T-helper 2 cell treated with Interferon-gamma antibody and Interleukin-4, amounts not matched to agents 5 μg/mL and 100 μg/mL, for 36 hours (primary cell): ENCODE results near the gene DISC1.
"Not testable (repeated sequence)": the region's sequence is repeated elsewhere in the genome, so short reads cannot be mapped to it uniquely, and the experiment has no call there.

ENCODE experiments used
- DNase-seq: peaks from one replicate; pipeline ENCODE4 v3.0.0; 2021; ENCODE audit warnings: low spot score
- H3K27ac Mint-ChIP-seq: one replicate; pipeline ENCODE4 v1.8.0; 2021; ENCODE audit warnings: mild to moderate bottlenecking, mixed read lengths
- H3K27me3 Mint-ChIP-seq: one replicate; pipeline ENCODE4 v1.8.0; 2021; ENCODE audit warnings: low read depth, mixed read lengths
- H3K36me3 Mint-ChIP-seq: one replicate; pipeline ENCODE4 v1.8.0; 2021; ENCODE audit warnings: low read depth, mixed read lengths
- H3K4me1 Mint-ChIP-seq: one replicate; pipeline ENCODE4 v1.8.0; 2021; ENCODE audit warnings: low read depth, mixed read lengths
- H3K4me3 Mint-ChIP-seq: one replicate; pipeline ENCODE4 v1.8.0; 2022; ENCODE audit warnings: mild to moderate bottlenecking, moderate library complexity, mixed read lengths
- H3K9me3 Mint-ChIP-seq: one replicate; pipeline ENCODE4 v1.8.0; 2021; ENCODE audit warnings: mixed read lengths

DISC1 gene

DNA sequence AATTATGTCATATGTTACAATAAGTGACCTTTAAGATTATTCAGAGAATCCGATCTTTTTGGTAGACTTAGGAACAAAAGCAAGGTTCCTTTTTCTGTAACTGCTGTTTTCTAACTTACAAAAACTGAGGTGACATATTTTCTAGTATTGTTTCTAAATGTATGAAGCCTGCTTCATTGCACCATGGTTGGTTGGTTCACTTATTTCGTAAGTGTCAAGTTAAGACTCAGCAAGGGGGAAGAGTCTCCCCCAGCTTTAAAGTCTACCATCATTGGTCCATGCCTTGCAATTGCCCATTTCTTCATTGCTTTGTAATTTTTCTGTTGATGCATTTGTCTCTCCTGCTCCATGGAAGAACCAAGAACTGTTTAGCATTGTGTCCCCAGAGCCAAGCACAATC lies 136.9 kb downstream of the DISC1 start:
- Mint-ChIP-seq H3K4me3 (no peak overlapping the region), H3K36me3 (no peaks in the 10 kb centered on the region), H3K4me1 (no peaks in the 10 kb centered on the region), H3K9me3 (no peaks in the 10 kb centered on the region), H3K27ac (no peak overlapping the region), H3K27me3 (no peaks in the 10 kb centered on the region)
- no peak for DNase-seq

DNA sequence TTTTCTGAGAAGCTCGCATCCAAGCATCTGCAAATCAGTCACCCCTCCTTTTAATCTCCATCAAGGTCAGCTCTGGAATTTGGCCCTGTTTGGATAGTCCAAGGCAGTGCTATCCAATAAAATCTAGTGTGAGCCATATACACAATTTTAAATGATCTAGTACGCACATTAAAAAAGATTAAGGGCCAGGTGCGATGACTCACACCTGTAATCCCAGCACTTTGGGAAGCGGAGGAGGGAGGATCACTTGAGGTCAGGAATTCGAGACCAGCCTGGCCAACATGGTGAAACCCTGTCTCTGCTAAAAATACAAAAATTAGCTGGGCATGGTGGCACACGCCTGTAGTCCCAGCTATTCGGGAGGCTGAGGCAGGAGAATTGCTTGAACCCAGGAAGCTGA lies 139.2 kb downstream of the DISC1 start:
- H3K9me3 Mint-ChIP-seq, H3K27ac Mint-ChIP-seq, DNase-seq, H3K4me1 Mint-ChIP-seq, H3K36me3 Mint-ChIP-seq, H3K4me3 Mint-ChIP-seq, H3K27me3 Mint-ChIP-seq: not testable (repeated sequence)

DNA sequence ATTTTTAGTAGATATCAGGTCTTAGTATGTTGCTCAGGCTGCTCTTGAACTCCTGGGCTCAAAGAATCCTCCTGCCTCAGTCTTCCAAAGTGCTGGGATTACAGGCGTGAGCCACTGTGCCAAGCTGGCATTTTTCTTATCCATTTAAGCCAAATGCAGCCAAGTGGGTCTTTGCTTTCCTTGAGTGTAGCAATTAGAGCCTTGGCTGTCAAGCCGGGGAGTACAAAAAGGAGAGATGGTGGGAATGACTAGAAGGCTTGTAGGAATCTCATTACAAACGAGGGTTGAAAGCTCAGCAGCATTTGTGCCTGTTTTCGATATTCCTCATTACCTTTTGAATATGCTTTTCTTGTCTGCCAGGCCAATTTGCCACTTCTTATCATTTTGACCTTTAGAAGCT lies 140.9 kb downstream of the DISC1 start:
- no peaks in the 10 kb centered on the region for H3K4me1 Mint-ChIP-seq
- no peak overlapping the region for H3K4me3 Mint-ChIP-seq
- H3K36me3 Mint-ChIP-seq, result no peaks in the 10 kb centered on the region
- no peak for DNase-seq
- H3K9me3 Mint-ChIP-seq, result no peaks in the 10 kb centered on the region
- H3K27ac Mint-ChIP-seq, result no peak overlapping the region
- no peaks in the 10 kb centered on the region for H3K27me3 Mint-ChIP-seq

DNA sequence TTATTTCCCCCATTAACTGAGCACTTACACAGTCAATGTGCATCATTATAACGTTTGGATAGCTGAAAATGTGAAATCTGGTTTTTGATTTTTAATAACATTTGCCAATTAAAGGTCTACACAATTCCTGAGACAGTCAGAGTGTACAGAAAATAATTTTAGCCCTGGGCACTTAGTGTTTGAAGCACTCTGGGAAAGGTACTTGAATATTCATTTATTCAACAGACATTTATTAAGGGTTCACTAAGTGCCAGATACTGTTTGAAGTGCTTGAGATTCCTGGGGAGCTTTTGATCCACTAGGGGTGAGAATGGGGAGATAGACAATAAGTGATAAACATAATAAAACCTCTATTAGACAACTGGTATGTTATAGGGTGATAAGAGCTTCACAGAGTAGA lies 141.8 kb downstream of the DISC1 start:
- H3K4me1 Mint-ChIP-seq, result no peaks in the 10 kb centered on the region
- H3K9me3 Mint-ChIP-seq, result no peaks in the 10 kb centered on the region
- no peak overlapping the region for H3K4me3 Mint-ChIP-seq
- H3K36me3 Mint-ChIP-seq, result no peaks in the 10 kb centered on the region
- DNase-seq, result no peak
- no peak overlapping the region for H3K27ac Mint-ChIP-seq
- no peaks in the 10 kb centered on the region for H3K27me3 Mint-ChIP-seq

DNA sequence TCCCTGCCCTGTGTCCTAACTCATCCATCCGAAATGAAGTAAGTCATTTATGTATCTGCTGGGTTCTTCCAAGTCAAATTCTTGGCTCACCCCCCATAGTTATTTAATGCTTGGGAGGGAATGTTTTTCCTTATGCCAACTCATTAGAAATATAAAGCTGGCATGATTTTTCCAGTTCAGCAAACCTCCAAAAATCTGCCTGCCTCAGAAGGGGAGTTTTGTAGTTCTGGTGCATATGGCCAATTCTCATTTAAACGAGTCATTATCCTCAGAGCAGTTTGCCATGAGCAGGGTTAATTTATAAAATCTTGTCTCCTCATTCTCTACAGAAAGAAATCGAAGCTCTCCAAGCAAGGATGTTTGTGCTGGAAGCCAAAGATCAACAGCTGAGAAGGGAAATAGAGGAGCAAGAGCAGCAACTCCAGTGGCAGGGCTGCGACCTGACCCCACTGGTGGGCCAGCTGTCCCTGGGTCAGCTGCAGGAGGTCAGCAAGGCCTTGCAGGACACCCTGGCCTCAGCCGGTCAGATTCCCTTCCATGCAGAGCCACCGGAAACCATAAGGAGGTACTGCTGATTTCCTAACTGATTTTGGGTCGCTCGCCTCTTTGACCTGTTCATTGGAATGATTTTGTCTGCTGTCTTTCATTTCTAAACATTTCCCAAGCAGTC lies 144.1 kb downstream of the DISC1 start:
- H3K9me3 Mint-ChIP-seq, result no peaks in the 10 kb centered on the region

DNA sequence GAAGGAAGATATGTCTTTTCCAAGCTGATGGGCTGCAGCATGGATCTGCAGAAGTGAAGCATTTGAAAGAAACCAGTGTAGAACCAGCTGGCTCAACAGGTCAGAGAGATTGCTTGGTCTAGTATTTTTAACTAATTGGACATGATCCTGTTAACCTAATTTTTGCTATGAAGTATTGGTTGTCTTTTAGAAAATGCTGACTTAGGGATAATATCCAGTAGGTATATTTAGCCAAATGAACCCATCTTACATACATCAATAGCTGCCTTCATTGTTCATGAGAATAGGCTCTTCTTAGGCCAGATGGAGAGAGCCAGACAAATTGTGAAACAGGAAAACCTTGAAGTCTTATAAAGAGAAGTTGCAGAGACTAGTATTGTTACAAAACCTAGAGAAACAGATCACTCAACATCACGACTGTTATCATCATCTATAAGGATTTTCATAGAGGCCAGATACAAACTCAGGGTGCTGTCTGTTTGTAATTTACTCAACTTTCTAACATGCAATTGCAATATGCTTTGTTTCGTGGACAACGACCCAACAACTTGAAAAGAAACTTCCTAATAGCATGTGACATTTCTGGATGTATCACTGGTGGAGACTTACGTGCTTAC lies 148.2 kb downstream of the DISC1 start:
- no peaks in the 10 kb centered on the region for H3K36me3 Mint-ChIP-seq

More for the DNA sequence above, 144.1 kb downstream of the DISC1 start:
- Mint-ChIP-seq H3K4me3 (no peak overlapping the region), H3K36me3 (no peaks in the 10 kb centered on the region), H3K27ac (no peak overlapping the region), H3K27me3 (no peaks in the 10 kb centered on the region), H3K4me1 (no peaks in the 10 kb centered on the region)
- no peak for DNase-seq

DNA sequence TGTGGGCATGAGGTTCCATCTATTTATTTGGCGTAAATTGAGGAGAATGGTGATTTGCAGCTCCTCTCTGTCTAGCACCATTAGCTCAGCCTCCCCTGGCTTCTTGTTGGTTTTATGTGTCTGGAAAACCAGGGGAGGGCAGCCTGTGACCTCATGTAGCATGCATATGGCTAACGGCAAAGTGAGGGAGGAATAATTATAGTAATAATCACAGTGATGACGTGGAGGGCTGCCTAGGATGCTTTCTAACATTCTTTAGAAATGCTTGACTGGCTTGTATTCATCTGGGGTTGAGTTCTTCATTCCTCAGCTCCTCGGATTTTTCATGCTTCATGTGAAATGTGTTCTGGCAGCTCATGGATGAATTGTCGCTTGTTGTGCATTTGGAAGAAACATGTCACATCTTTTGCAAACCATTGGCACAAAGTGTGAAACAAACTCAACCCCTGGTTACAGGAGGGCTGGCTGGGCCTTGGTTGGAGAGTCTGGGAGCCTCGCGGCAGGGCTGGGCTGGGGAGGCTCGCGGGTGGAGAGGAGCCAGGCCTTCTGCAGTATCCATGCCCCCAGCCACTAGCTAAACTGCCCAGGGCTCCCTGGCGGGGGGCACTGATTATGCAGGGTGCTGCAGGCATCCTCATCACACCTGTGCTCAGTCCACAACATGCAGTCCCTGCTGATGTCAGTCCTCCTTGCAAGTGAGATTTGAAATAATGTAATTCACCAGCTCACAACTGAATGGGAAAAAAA lies 149.6 kb downstream of the DISC1 start:
- Mint-ChIP-seq H3K9me3 (no peaks in the 10 kb centered on the region), H3K27me3 (no peaks in the 10 kb centered on the region), H3K27ac (no peak overlapping the region), H3K4me3 (no peak overlapping the region), H3K4me1 (no peaks in the 10 kb centered on the region), H3K36me3 (no peaks in the 10 kb centered on the region)
- no peak for DNase-seq

More for the DNA sequence above, 148.2 kb downstream of the DISC1 start:
- DNase-seq, result no peak
- Mint-ChIP-seq H3K9me3 (no peaks in the 10 kb centered on the region), H3K27me3 (no peaks in the 10 kb centered on the region), H3K4me3 (no peak overlapping the region), H3K27ac (no peak overlapping the region), H3K4me1 (no peaks in the 10 kb centered on the region)

DNA sequence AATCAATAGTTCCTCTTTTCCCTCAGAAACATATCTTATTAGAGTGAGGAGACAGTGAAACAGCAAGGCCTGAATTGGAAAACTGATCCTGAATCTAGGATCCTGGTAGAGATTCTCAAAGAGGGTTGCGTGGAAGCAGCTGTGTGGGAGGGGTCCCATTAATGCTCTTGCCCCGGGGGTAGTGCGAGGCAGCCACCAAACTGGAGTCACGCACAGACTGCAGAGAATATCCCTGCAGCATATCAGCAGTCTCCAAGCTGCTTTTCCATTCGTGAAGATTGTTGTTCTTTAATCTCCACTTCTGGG lies 150.1 kb downstream of the DISC1 start:
- DNase-seq, result no peak
- H3K4me1 Mint-ChIP-seq, result no peaks in the 10 kb centered on the region
- no peaks in the 10 kb centered on the region for H3K36me3 Mint-ChIP-seq
- no peak overlapping the region for H3K27ac Mint-ChIP-seq
- H3K4me3 Mint-ChIP-seq, result no peak overlapping the region
- H3K27me3 Mint-ChIP-seq, result no peaks in the 10 kb centered on the region
- H3K9me3 Mint-ChIP-seq, result no peaks in the 10 kb centered on the region

DNA sequence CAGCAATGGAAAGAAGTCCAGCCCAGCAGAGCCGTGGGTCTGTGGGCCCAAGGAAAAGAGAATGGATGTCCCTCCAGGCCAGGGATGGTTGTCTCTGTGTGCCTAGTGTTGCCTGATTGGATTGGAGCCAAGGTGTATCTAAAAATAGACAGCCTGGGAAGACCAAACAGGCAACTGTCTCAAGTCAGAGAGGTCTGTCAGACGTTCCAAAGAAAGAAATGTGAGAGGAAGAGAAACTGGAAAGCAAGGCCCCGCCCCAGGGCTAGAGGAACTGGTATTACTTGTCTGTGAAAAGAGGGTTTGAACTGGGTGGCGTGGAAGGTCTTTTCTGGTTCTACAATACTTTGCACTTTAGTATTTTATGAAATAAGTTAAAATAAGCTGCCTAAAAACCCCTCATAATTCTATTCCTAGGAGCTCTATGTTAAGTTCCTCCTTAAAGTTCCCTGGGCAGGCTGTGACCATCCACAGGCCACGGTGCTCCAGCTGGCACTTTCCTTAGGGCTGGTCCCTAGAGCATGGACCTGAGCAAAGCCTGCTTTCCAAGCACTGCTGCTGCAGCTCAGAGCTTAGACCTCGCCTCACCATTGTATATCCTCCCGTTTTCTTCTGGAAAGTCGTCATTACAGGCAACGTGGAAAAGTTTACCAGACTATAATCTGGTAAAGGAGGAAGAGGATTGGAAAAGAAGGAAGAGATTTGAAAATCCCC lies 151.6 kb downstream of the DISC1 start:
- no peaks in the 10 kb centered on the region for H3K9me3 Mint-ChIP-seq
- no peak overlapping the region for H3K27ac Mint-ChIP-seq
- no peak for DNase-seq
- H3K36me3 Mint-ChIP-seq, result no peaks in the 10 kb centered on the region
- no peak overlapping the region for H3K4me3 Mint-ChIP-seq
- no peaks in the 10 kb centered on the region for H3K27me3 Mint-ChIP-seq
- H3K4me1 Mint-ChIP-seq, result no peaks in the 10 kb centered on the region

DNA sequence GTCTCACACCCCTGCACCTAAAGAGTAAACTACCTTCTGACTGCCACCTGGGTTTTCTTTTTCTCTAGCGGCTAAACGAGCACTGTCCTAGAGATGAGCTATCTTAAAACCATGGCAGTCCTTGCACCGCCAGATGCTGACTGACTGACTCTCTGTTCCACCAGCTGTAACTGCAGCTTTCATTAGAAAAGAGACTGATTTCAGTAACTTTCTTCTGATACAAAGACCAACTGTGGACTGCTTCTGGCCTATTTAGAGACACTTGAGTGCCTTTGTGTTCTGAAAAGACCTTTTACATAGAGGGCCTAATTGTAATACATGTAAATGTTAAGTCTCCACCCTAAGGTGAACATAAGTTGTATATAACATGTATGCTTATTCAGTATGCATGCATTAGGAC lies 152.5 kb downstream of the DISC1 start:
- no peaks in the 10 kb centered on the region for H3K4me1 Mint-ChIP-seq
- DNase-seq, result no peak
- no peak overlapping the region for H3K27ac Mint-ChIP-seq
- H3K27me3 Mint-ChIP-seq, result no peaks in the 10 kb centered on the region
- H3K9me3 Mint-ChIP-seq, result no peaks in the 10 kb centered on the region
- no peaks in the 10 kb centered on the region for H3K36me3 Mint-ChIP-seq
- H3K4me3 Mint-ChIP-seq, result no peak overlapping the region

DNA sequence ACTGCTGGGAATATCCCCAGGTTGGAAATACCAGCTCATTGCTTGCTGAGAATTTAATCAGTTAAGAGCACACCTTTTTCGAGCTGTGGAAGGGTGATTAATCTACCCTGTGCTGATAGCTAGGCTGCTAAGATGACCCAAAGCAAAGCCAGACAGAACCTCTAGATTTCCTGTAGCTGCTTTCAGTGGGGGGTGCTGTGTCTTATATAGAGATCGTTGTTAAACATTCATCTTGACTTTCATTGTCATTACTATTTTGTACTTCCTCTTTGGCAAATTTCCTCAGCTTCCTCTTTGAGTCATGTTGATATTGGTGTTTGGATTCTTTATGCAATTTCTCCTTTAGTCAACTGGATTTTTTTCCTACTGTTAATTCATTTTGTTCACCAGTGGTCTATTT lies 155.3 kb downstream of the DISC1 start:
- no peak for DNase-seq
- no peaks in the 10 kb centered on the region for H3K9me3 Mint-ChIP-seq
- no peaks in the 10 kb centered on the region for H3K4me1 Mint-ChIP-seq
- no peak overlapping the region for H3K4me3 Mint-ChIP-seq
- H3K27ac Mint-ChIP-seq, result no peak overlapping the region
- no peaks in the 10 kb centered on the region for H3K36me3 Mint-ChIP-seq
- H3K27me3 Mint-ChIP-seq, result no peaks in the 10 kb centered on the region

DNA sequence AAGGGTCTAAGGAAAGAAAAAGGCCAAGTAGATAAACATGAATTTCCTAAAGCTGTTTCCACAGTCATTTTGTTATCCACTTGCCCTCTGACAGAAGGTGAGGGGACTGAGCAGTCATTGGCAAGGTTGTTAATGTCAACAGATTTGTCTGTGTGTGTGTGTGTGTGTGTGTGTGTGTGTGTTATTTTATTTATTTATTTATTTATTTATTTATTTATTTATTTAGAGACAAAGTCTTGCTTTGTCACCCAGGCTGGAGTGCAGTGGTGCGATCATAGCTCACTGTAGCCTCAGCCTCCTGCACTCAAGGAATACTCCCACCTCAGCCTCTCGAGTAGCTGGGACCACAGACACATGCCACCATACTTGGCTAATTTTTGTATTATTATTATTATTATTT lies 158.5 kb downstream of the DISC1 start:
- DNase-seq, H3K9me3 Mint-ChIP-seq, H3K27ac Mint-ChIP-seq, H3K27me3 Mint-ChIP-seq, H3K36me3 Mint-ChIP-seq, H3K4me1 Mint-ChIP-seq, H3K4me3 Mint-ChIP-seq: not testable (repeated sequence)

DNA sequence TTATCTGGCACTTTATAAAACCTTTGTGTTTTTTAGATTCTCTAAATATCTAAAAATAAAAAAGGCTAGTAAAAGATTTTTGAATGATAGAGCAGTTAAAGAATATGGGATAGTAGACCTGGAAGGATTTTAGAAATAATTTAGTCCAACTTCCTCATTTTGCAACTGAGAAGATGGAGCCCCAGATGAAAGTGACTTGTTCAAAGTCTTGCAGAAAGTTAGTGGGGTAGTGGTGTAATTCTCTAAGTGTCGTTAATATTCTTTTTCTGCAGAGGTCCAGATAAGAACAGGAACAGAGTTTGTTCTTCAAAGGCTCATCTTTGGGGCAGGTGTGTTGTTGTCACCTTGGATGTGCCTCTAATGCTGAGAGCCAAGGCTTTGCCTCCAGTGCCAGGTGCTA lies 159.5 kb downstream of the DISC1 start:
- no peaks in the 10 kb centered on the region for H3K27me3 Mint-ChIP-seq
- no peak overlapping the region for H3K4me3 Mint-ChIP-seq
- no peaks in the 10 kb centered on the region for H3K9me3 Mint-ChIP-seq
- H3K4me1 Mint-ChIP-seq, result no peaks in the 10 kb centered on the region
- no peaks in the 10 kb centered on the region for H3K36me3 Mint-ChIP-seq
- no peak for DNase-seq
- H3K27ac Mint-ChIP-seq, result no peak overlapping the region

DNA sequence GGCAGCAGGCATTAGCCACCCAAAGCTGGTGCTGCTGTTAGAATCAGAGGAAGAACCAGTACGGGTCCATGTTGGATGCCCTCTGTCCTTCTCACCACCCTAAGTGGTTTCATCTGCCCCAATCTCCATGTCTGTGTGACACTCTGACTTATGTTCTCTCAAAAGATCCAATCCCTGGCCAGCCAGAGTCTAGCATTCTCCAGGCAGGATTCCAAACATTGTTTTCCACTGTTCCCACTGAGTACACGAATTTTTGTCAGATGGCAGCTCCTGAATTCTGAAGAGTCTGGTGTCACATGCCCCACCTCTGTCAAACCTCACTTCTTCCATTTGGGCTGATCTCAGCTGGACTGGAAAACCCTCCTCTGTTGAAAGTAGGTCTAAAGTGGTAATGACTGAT lies 166.0 kb downstream of the DISC1 start:
- Mint-ChIP-seq H3K27ac (no peak overlapping the region), H3K36me3 (no peaks in the 10 kb centered on the region), H3K27me3 (no peaks in the 10 kb centered on the region), H3K4me1 (no peaks in the 10 kb centered on the region), H3K9me3 (no peaks in the 10 kb centered on the region), H3K4me3 (no peak overlapping the region)
- no peak for DNase-seq
